Measurements from ENCODE around the gene GBGT1.

Gene GBGT1

GRCh38 chr9:133124123-133124906 is 39.4 kb downstream of the GBGT1 start:
- TF ChIP-seq EZH2 (IDR thresholded peaks at IDR 0.05; ENCODE audit: borderline replicate concordance, low read length) (no peak), CTCF (IDR thresholded peaks at IDR 0.05; ENCODE audit: low read length) (no peak)
- Histone ChIP-seq H2AFZ (ENCODE audit: low read length) (no peak overlapping the region), H3K4me1 (ENCODE audit: insufficient read depth, low read length, severe bottlenecking) (peaks cover 27% of the 10 kb centered on the region), H3F3A (ENCODE audit: insufficient read depth, low read length) (no peaks in the 10 kb centered on the region), H3K79me2 (ENCODE audit: insufficient read depth, low read length) (no peaks in the 10 kb centered on the region), H3K9me2 (ENCODE audit: low read depth, low read length) (no peaks in the 10 kb centered on the region), H3K27me3 (ENCODE audit: insufficient read depth, low read length) (no peaks in the 10 kb centered on the region; the same call in 1 of the 2 replicates), H3K36me3 (ENCODE audit: insufficient read depth, low read length) (no peaks in the 10 kb centered on the region; the same call in 1 of the 2 replicates), H3K9ac (ENCODE audit: low read length) (no peak overlapping the region), H3K9me3 (ENCODE audit: low read length) (no peaks in the 10 kb centered on the region), H3K27ac (ENCODE audit: low read depth, low read length, poor library complexity, severe bottlenecking) (no peak overlapping the region), H3K4me3 (ENCODE audit: low read depth, low read length, poor library complexity, severe bottlenecking) (no peak overlapping the region), H3K4me2 (ENCODE audit: low read length) (no peak overlapping the region), H4K20me1 (ENCODE audit: insufficient read depth, low read length) (no peaks in the 10 kb centered on the region)

DNA sequence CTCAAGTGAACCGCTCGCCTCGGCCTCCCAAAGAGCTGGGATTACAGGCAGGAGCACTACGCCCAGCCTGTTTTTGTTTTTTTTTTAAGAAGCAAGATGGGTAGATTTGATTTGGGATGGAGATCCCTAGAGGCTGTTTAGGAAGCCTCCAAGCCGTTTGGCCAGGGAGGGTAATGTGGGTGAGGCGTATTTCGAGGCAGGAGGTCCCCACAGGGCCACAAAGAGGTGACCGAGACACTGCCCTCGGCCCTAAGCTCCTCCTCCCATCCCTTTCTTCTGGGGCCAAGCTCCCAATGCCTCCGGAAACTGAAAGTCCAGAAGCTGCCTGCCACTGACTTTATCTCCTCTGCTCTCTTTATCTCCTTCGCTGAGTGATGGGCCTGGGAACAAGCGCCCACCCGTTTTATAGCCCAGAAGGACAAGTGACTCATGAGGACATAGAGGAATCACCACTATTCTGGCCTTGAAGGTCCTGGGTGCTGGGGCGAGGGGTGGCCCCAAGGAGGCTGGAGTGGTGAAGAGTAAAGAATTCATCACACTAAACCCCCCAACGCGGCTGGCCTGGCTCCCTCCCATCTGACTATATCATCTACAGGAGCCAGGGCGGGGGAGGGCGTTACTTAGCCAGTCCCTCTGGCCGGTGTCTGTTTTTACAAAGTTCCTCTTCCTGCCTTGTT is 40.6 kb downstream of the GBGT1 start:
- no peak overlapping the region for H3K27ac ChIP-seq (ENCODE audit: low read depth, low read length, poor library complexity, severe bottlenecking)
- TF ChIP-seq EZH2 (IDR thresholded peaks at IDR 0.05; ENCODE audit: borderline replicate concordance, low read length) = no peak
- no peak for TF ChIP-seq CTCF (IDR thresholded peaks at IDR 0.05; ENCODE audit: low read length)
- H3K9ac ChIP-seq (ENCODE audit: low read length) = no peak overlapping the region

GRCh38 chr9:133122605-133122934 is 41.1 kb downstream of the GBGT1 start:
- no peak overlapping the region for H3K4me3 ChIP-seq (ENCODE audit: low read depth, low read length, poor library complexity, severe bottlenecking)
- TF ChIP-seq CTCF (IDR thresholded peaks at IDR 0.05; ENCODE audit: low read length) = no peak
- no peak for TF ChIP-seq EZH2 (IDR thresholded peaks at IDR 0.05; ENCODE audit: borderline replicate concordance, low read length)
- H3K27ac ChIP-seq (ENCODE audit: low read depth, low read length, poor library complexity, severe bottlenecking) = no peak overlapping the region
- no peaks in the 10 kb centered on the region; the same call in 1 of the 2 replicates for H3K36me3 ChIP-seq (ENCODE audit: insufficient read depth, low read length)
- no peaks in the 10 kb centered on the region for H3K9me2 ChIP-seq (ENCODE audit: low read depth, low read length)
- no peak overlapping the region for H2AFZ ChIP-seq (ENCODE audit: low read length)
- no peak overlapping the region for H3K4me2 ChIP-seq (ENCODE audit: low read length)
- H3K79me2 ChIP-seq (ENCODE audit: insufficient read depth, low read length) = no peaks in the 10 kb centered on the region
- no peak overlapping the region for H3K9ac ChIP-seq (ENCODE audit: low read length)
- no peaks in the 10 kb centered on the region for H3K9me3 ChIP-seq (ENCODE audit: low read length)
- peaks cover 27% of the 10 kb centered on the region for H3K4me1 ChIP-seq (ENCODE audit: insufficient read depth, low read length, severe bottlenecking)
- H3F3A ChIP-seq (ENCODE audit: insufficient read depth, low read length) = no peaks in the 10 kb centered on the region
- no peaks in the 10 kb centered on the region for H4K20me1 ChIP-seq (ENCODE audit: insufficient read depth, low read length)
- H3K27me3 ChIP-seq (ENCODE audit: insufficient read depth, low read length) = no peaks in the 10 kb centered on the region

More for the DNA sequence above, 40.6 kb downstream of the GBGT1 start:
- Histone ChIP-seq H4K20me1 (ENCODE audit: insufficient read depth, low read length) (no peaks in the 10 kb centered on the region), H3K9me2 (ENCODE audit: low read depth, low read length) (no peaks in the 10 kb centered on the region), H3K79me2 (ENCODE audit: insufficient read depth, low read length) (no peaks in the 10 kb centered on the region), H3K4me2 (ENCODE audit: low read length) (no peak overlapping the region), H3K27me3 (ENCODE audit: insufficient read depth, low read length) (no peaks in the 10 kb centered on the region; the same call in 1 of the 2 replicates), H2AFZ (ENCODE audit: low read length) (no peak overlapping the region), H3K4me1 (ENCODE audit: insufficient read depth, low read length, severe bottlenecking) (peaks cover 27% of the 10 kb centered on the region), H3F3A (ENCODE audit: insufficient read depth, low read length) (no peaks in the 10 kb centered on the region), H3K9me3 (ENCODE audit: low read length) (no peaks in the 10 kb centered on the region), H3K36me3 (ENCODE audit: insufficient read depth, low read length) (no peaks in the 10 kb centered on the region; the same call in 1 of the 2 replicates), H3K4me3 (ENCODE audit: low read depth, low read length, poor library complexity, severe bottlenecking) (no peak overlapping the region)

Data from OCI-LY1 (cell line).